NCI-H2196 (cell line): ENCODE results near the gene PCNX3.
A peak's percentile ranks its signal among the peaks of the same experiment; 100 is the strongest.

Experiments
- DNase-seq: peaks from one replicate; lab custom pipeline; 2025; ENCODE audit not compliant: unreplicated experiment; lab: John Stamatoyannopoulos, UW

The PCNX3 gene

GRCh38 chr11:65615229-65615949 is at the start of gene PCNX3:
TSS of gene PCNX3 (plus strand) at chr11:65615776. CDS start at chr11:65616312, 536 bp downstream.
- peak; percentile 100 for DNase-seq

GRCh38 chr11:65569164-65569972 is 46.2 kb upstream of the PCNX3 start:
- DNase-seq, result peak; percentile 69

GRCh38 chr11:65569973-65570918 is 45.3 kb upstream of the PCNX3 start, which contains the start of gene ZNRD2:
TSS of gene ZNRD2 (plus strand) at chr11:65570477. CDS start at chr11:65570492, 15 bp downstream.
- DNase-seq, result peak; percentile 99

GRCh38 chr11:65571420-65571819 is 44.2 kb upstream of the PCNX3 start:
- DNase-seq, result no peak

- peak; percentile 73 for DNase-seq
Observed at GRCh38 chr11:65571940-65572339, 43.6 kb upstream of the PCNX3 start.

- peak; percentile 81 for DNase-seq
Observed at GRCh38 chr11:65572356-65573051, 43.1 kb upstream of the PCNX3 start, which contains the start of gene FAM89B. TSS of gene FAM89B (plus strand) at chr11:65572538. CDS start at chr11:65572670, 132 bp downstream.

- no peak for DNase-seq
Observed at GRCh38 chr11:65573391-65574079, 42.0 kb upstream of the PCNX3 start.

GRCh38 chr11:65574109-65574810 is 41.3 kb upstream of the PCNX3 start:
- DNase-seq, result peak; percentile 91

GRCh38 chr11:65574811-65575567 is 40.6 kb upstream of the PCNX3 start:
- no peak for DNase-seq

GRCh38 chr11:65575568-65576231 is 39.9 kb upstream of the PCNX3 start, which contains the start of gene EHBP1L1:
TSS of gene EHBP1L1 (plus strand) at chr11:65576053. CDS start at chr11:65576303, 250 bp downstream.
- DNase-seq, result peak; percentile 75

- DNase-seq, result no peak
Observed at GRCh38 chr11:65576232-65576866, 39.2 kb upstream of the PCNX3 start.

GRCh38 chr11:65576867-65577755 is 38.5 kb upstream of the PCNX3 start:
- DNase-seq, result peak; percentile 29

GRCh38 chr11:65577756-65578109 is 37.8 kb upstream of the PCNX3 start:
- DNase-seq, result no peak

- no peak for DNase-seq
Observed at GRCh38 chr11:65578134-65578533, 37.4 kb upstream of the PCNX3 start.

- no peak for DNase-seq
Observed at GRCh38 chr11:65578667-65579066, 36.9 kb upstream of the PCNX3 start.

- no peak for DNase-seq
Observed at GRCh38 chr11:65579291-65579690, 36.3 kb upstream of the PCNX3 start.
